K562 (cell line): ENCODE measurements around the gene AMZ1. TPM values are rescaled to one million over a fixed set of nuclear protein-coding genes. Genes with fewer than 3 reads are reported as not detected.

Experiments
- ATAC-seq: fragments of 200-7000 bp; cut with Tn5 transposase; 3 replicates; pipeline ENCODE4 v1.9.1; 2020; ENCODE audit warnings: moderate library complexity
- BruUV-seq: library from RNA; stranded (reverse); fragments of 400-500 nt; replicated peaks from 2 replicates; lab custom pipeline; 2021; lab: Mats Ljungman, UMichigan
- CTCF ChIA-PET: fragments of 300-600 bp; formaldehyde crosslinking; extraction: SDS; loops from one replicate; lab custom pipeline; 2021; ENCODE audit warnings: low intra/inter-chr PET ratio; lab: Yijun Ruan, JAX
- POLR2A ChIA-PET: fragments of 300-600, 350-650 bp; sonication (Branson Sonifier 250); formaldehyde crosslinking; extraction: SDS; loops from one replicate; lab custom pipeline; 2021; ENCODE audit warnings: antibody characterized with exemption, inconsistent platforms; lab: Yijun Ruan, JAX
- DNase-seq, 4 experiments: peaks; one replicate each; pipeline versions ENCODE4 v3.0.0 to v3.0.0-alpha.2; 2011 to 2018; ENCODE audit warnings: low spot score in 3 of 4, mixed read lengths in 3 of 4; ENCODE audit errors: extremely low read depth in 1 of 4
- FAIRE-seq: peaks from 2 replicates; lab custom pipeline; 2011; peaks lifted over from hg19 to GRCh38; lab: Jason Lieb, UNC
- H2AFZ ChIP-seq: 2 replicates; pipeline ENCODE4 v1.6.0; 2011; ENCODE audit warnings: low read depth, low read length, control low read depth, inconsistent platforms
- H3K27ac ChIP-seq: fragments of 200-600 bp; 3 replicates; pipeline ENCODE4 v1.8.0; 2011; ENCODE audit warnings: low read depth, mild to moderate bottlenecking, control low read depth, inconsistent platforms, low read length, moderate library complexity, mixed read lengths; ENCODE audit errors: extremely low read depth
- H3K27me3 ChIP-seq, 2 experiments: fragments of 300-600 bp in 1 of 2; 2 replicates in 1 of 2; 3 replicates in 1 of 2; pipeline versions ENCODE4 v1.6.0 to v1.8.0; 2011; ENCODE audit warnings: inconsistent platforms in 2 of 2, low read length in 2 of 2, mild to moderate bottlenecking in 1 of 2, mixed read lengths in 1 of 2, moderate library complexity in 1 of 2; ENCODE audit not compliant: control insufficient read depth in 2 of 2, insufficient read depth in 2 of 2
- H3K36me3 ChIP-seq: fragments of 300-600 bp; 3 replicates; pipeline ENCODE4 v1.8.0; 2011; ENCODE audit warnings: mild to moderate bottlenecking, low read length, inconsistent platforms; ENCODE audit not compliant: control insufficient read depth, insufficient read depth
- H3K4me1 ChIP-seq, 2 experiments: fragments of 200-600 bp in 1 of 2; replicated peaks in 1 of 2; 2 replicates in 1 of 2; 3 replicates in 1 of 2; pipeline versions ENCODE4 v1.5.1 to v1.8.0; 2011; ENCODE audit warnings: inconsistent platforms in 2 of 2, low read length in 2 of 2, mild to moderate bottlenecking in 1 of 2, mixed read lengths in 1 of 2, moderate library complexity in 1 of 2; ENCODE audit not compliant: control insufficient read depth in 2 of 2, insufficient read depth in 2 of 2
- H3K4me2 ChIP-seq: 2 replicates; pipeline ENCODE4 v1.6.1; 2011; ENCODE audit warnings: low read length, control low read depth, inconsistent platforms, mixed read lengths; ENCODE audit not compliant: insufficient read depth
- H3K4me3 ChIP-seq: fragments of 200-600 bp; sonication (generic), shearing (Covaris generic); 2 replicates; pipeline ENCODE4 v1.5.1; 2016; ENCODE audit warnings: control low read depth, inconsistent platforms
- H3K79me2 ChIP-seq: fragments of 200-600 bp; 3 replicates; pipeline ENCODE4 v1.8.0; 2011; ENCODE audit warnings: low read length, inconsistent platforms; ENCODE audit not compliant: control insufficient read depth, insufficient read depth
- H3K9ac ChIP-seq, 2 experiments: 2 replicates each; pipeline versions ENCODE4 v1.6.0 to v1.6.1; 2011; ENCODE audit warnings: low read depth in 2 of 2, low read length in 2 of 2, control low read depth in 1 of 2, inconsistent platforms in 1 of 2, mild to moderate bottlenecking in 1 of 2, mixed read lengths in 1 of 2; ENCODE audit not compliant: insufficient read depth in 1 of 2
- H3K9me1 ChIP-seq: one replicate; pipeline ENCODE4 v1.6.0; 2011; ENCODE audit warnings: inconsistent platforms, mild to moderate bottlenecking, low read length, moderate library complexity; ENCODE audit not compliant: control insufficient read depth, insufficient read depth
- H3K9me3 ChIP-seq: replicated peaks from 2 replicates; pipeline ENCODE4 v1.5.1; 2011; ENCODE audit warnings: low read depth, low read length, inconsistent platforms; ENCODE audit not compliant: control insufficient read depth, insufficient read depth
- H4K20me1 ChIP-seq: replicated peaks from 2 replicates; pipeline ENCODE4 v1.6.1; 2011; ENCODE audit warnings: low read length, inconsistent platforms, mixed read lengths; ENCODE audit not compliant: control insufficient read depth, insufficient read depth
- BCL6 ChIP-seq: fragments of 250-450 bp; sonication (Bioruptor Pico); IDR thresholded peaks from 2 replicates; pipeline ENCODE4 v1.4.0; 2020
- BRD9 ChIP-seq: fragments of 450-650 bp; IDR thresholded peaks from 2 replicates; pipeline ENCODE4 v1.6.1; 2018; ENCODE audit warnings: low read depth; ENCODE audit not compliant: partially characterized antibody
- CC2D1A ChIP-seq: fragments of 450-650 bp; IDR thresholded peaks from 2 replicates; pipeline ENCODE4 v1.6.1; 2017; ENCODE audit warnings: mild to moderate bottlenecking
- CEBPG ChIP-seq, 3 experiments: fragments of 200-800 bp in 1 of 3; sonication (Bioruptor generic) in 1 of 3; sonication (generic) in 1 of 3; formaldehyde crosslinking in 1 of 3; IDR thresholded peaks in 2 of 3; conservative IDR thresholded peaks in 1 of 3; 2 replicates each; pipeline versions ENCODE4 v1.6.1 to v1.8.0; 2016 to 2022; ENCODE audit warnings: missing compliant biosample characterization in 2 of 3, missing genetic modification characterization in 2 of 3, mild to moderate bottlenecking in 1 of 3, missing genetic modification reagents in 1 of 3
- ELF1 ChIP-seq: fragments of 200-800 bp; sonication (Bioruptor generic); IDR thresholded peaks from 2 replicates; pipeline ENCODE4 v1.6.1; 2016; ENCODE audit warnings: missing genetic modification characterization, missing compliant biosample characterization
- ETS2 ChIP-seq: IDR thresholded peaks from 2 replicates; pipeline ENCODE4 v1.6.1; 2016; ENCODE audit warnings: borderline replicate concordance, missing genetic modification characterization, mild to moderate bottlenecking, moderate library complexity, missing compliant biosample characterization; ENCODE audit not compliant: poor library complexity, severe bottlenecking
- FOSL1 ChIP-seq: fragments of 200-800 bp; sonication (Bioruptor generic); conservative IDR thresholded peaks from 2 replicates; pipeline ENCODE4 v1.6.1; 2016; ENCODE audit warnings: missing genetic modification characterization, missing compliant biosample characterization
- HBP1 ChIP-seq: fragments of 450-650 bp; formaldehyde crosslinking; IDR thresholded peaks from 2 replicates; pipeline ENCODE4 v1.4.0; 2022; ENCODE audit warnings: missing genetic modification characterization
- KLF1 ChIP-seq: fragments of 450-650 bp; IDR thresholded peaks from 2 replicates; pipeline ENCODE4 v1.6.1; 2016; ENCODE audit warnings: missing genetic modification characterization, missing compliant biosample characterization
- POU5F1 ChIP-seq: fragments of 150-350 bp; IDR thresholded peaks from 2 replicates; pipeline ENCODE4 v1.6.1; 2014; ENCODE audit warnings: borderline replicate concordance, low read length, low read depth, mild to moderate bottlenecking; ENCODE audit not compliant: partially characterized antibody
- RUNX1 ChIP-seq: sonication (generic); IDR thresholded peaks from 2 replicates; pipeline ENCODE4 v1.6.1; 2016; ENCODE audit warnings: antibody characterized with exemption, low read depth
- SRSF7 ChIP-seq: fragments of 200-400 bp; formaldehyde crosslinking; optimal IDR thresholded peaks from 2 replicates; pipeline ENCODE3; 2017; ENCODE audit warnings: mild to moderate bottlenecking, low read depth, low read length
- TAF15 ChIP-seq: fragments of 200-400 bp; formaldehyde crosslinking; IDR thresholded peaks from 2 replicates; pipeline ENCODE4 v1.6.1; 2017; ENCODE audit warnings: mild to moderate bottlenecking, low read depth, low read length, moderate library complexity
- ZBED1 ChIP-seq: IDR thresholded peaks from 2 replicates; pipeline ENCODE4 v1.6.1; 2014
- ZNF253 ChIP-seq: fragments of 250-450 bp; sonication (Bioruptor Pico); conservative IDR thresholded peaks from 2 replicates; pipeline ENCODE4 v1.6.1; 2021; ENCODE audit warnings: mild to moderate bottlenecking
- ZNF76 ChIP-seq: fragments of 250-450 bp; sonication (Bioruptor Pico); IDR thresholded peaks from 2 replicates; pipeline ENCODE4 v1.4.0; 2020; ENCODE audit warnings: mild to moderate bottlenecking, moderate library complexity, borderline replicate concordance
- WGBS: fragments of 100-300 bp; shearing (Covaris generic); methylation state at CpG from one replicate; pipeline ENCODE4 v1.1.6; 2016; ENCODE audit warnings: low coverage, mixed read lengths; ENCODE audit not compliant: insufficient coverage; ENCODE audit errors: missing lambda C conversion rate; 5-methylcytosine and 5-hydroxymethylcytosine counted together
- in situ Hi-C: fragments of 300-500 bp; cut with MboI; formaldehyde crosslinking; loops from 4 replicates; pipeline ENCODE4 v1.15.0; 2018; ENCODE audit warnings: inconsistent platforms, mixed read lengths
- intact Hi-C: fragments of 100-400 bp; cut with micrococcal nuclease; formaldehyde crosslinking; loops from 2 replicates; pipeline ENCODE4 v1.14.2; 2022
- polyA plus RNA-seq, 8 experiments: library from polyadenylated mRNA; depleted of rRNA in 4 of 8; stranded (reverse) in 5 of 8; unstranded in 3 of 8; fragments of >200 nt; fragmentation: Nextera tagmentation in 2 of 8; fragmentation: Illumina TruSeq in 1 of 8; extraction: Ambion mirVana in 2 of 8; extraction: Trizol in 1 of 8; gene quantifications; 2 replicates each; pipeline versions ENCODE4 v1.2.1 to v1.2.3, GENCODE V29; 2011 to 2014; ENCODE audit warnings: inconsistent platforms in 1 of 8, missing spikeins in 1 of 8
- total RNA-seq, 7 experiments: library from RNA; depleted of rRNA in 6 of 7; stranded (reverse); fragments of >200 nt in 6 of 7; fragmentation: Illumina TruSeq in 2 of 7; extraction: Trizol in 2 of 7; gene quantifications; 2 replicates each; pipeline versions ENCODE4 v1.2.1 to v1.2.3, GENCODE V29; 2011 to 2021; ENCODE audit warnings: low replicate concordance in 1 of 7
- TF ChIP-seq, protein P1 (sequence below): fragments of 250-450 bp; sonication (Bioruptor Pico); IDR thresholded peaks from 2 replicates; pipeline ENCODE4 v1.8.0; 2022; ENCODE audit warnings: moderate library complexity, mild to moderate bottlenecking, inconsistent platforms

The AMZ1 gene
- total and polyA plus RNA-seq, 9 of the 15 experiments (the other 6 are each of a cell fraction or from before 2014, with no cell fraction given) = not detected

- FAIRE-seq (no peak), DNase-seq (no peak), ATAC-seq (no peak)
- Histone ChIP-seq H3K9ac (peak overlapping the region in 1 of 2 experiments; percentile 45; a peak in 2 of 4 replicates), H3K9me3 (no peaks in the 10 kb centered on the region), H3K4me2 (no peak overlapping the region), H3K9me1 (no peaks in the 10 kb centered on the region), H3K79me2 (no peaks in the 10 kb centered on the region), H3K27me3 (peaks cover 20 to 51% of the 10 kb centered on the region in 2 experiments; a peak in 3 of 5 replicates), H3K4me1 (peaks cover 0 to 27% of the 10 kb centered on the region in 2 experiments; a peak in 2 of 5 replicates), H3K4me3 (no peak overlapping the region), H2AFZ (no peak overlapping the region), H3K27ac (no peak overlapping the region), H3K36me3 (no peaks in the 10 kb centered on the region), H4K20me1 (no peaks in the 10 kb centered on the region; the same call in 1 of the 2 replicates)
- in situ Hi-C loops = no loop called here
- POLR2A ChIA-PET = interaction anchor here (0.6 to 0.7 kb wide), 4 partner anchors 17 to 202 kb away, joined by 3 read pairs; no protein-coding TSS in a partner anchor
- intact Hi-C loops = loop anchor here (10.0 kb wide), 1 partner anchor 117 kb away; no protein-coding TSS in a partner anchor
- CTCF ChIA-PET = no interaction called here
- BruUV-seq = no TSS peak
- 8% methylated on average over 23 of the region's 27 CpGs for WGBS
- no peak for TF ChIP-seq ETS2 (tag)
- no peak for TF ChIP-seq HBP1 (CRISPR knock-in tag)
- TF ChIP-seq, protein P1, sequence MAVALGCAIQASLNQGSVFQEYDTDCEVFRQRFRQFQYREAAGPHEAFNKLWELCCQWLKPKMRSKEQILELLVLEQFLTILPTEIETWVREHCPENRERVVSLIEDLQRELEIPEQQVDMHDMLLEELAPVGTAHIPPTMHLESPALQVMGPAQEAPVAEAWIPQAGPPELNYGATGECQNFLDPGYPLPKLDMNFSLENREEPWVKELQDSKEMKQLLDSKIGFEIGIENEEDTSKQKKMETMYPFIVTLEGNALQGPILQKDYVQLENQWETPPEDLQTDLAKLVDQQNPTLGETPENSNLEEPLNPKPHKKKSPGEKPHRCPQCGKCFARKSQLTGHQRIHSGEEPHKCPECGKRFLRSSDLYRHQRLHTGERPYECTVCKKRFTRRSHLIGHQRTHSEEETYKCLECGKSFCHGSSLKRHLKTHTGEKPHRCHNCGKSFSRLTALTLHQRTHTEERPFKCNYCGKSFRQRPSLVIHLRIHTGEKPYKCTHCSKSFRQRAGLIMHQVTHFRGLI (CRISPR knock-in tag) = no peak
- no peak for TF ChIP-seq SRSF7
- TF ChIP-seq TAF15 = no peak
- TF ChIP-seq CEBPG (CRISPR knock-in tag; IDR thresholded peaks at IDR 0.05) = no peak
- no peak for TF ChIP-seq CEBPG (tag; conservative IDR thresholded peaks at IDR 0.05 in 1 of 2, IDR thresholded peaks at IDR 0.05 in 1 of 2)
- no peak for TF ChIP-seq ELF1
- TF ChIP-seq ZBED1 = no peak
- TF ChIP-seq ZNF253 (CRISPR knock-in tag) = no peak
- no peak for TF ChIP-seq BCL6
- no peak for TF ChIP-seq BRD9
- TF ChIP-seq RUNX1 = no peak
- no peak for TF ChIP-seq KLF1 (tag)
- TF ChIP-seq CC2D1A = no peak
- TF ChIP-seq FOSL1 = no peak
- no peak for TF ChIP-seq POU5F1
- no peak for TF ChIP-seq ZNF76 (CRISPR knock-in tag)
Observed at GRCh38 chr7:2681929-2682799, 5.8 kb upstream of the AMZ1 start.
